Osteoblast (primary cell): ENCODE measurements around the gene DAP. TPM values are rescaled to one million over a fixed set of nuclear protein-coding genes. Genes with fewer than 3 reads are reported as not detected.
A peak's percentile ranks its signal among the peaks of the same experiment; 100 is the strongest.

Source experiments
- DNase-seq: peaks from one replicate; pipeline ENCODE4 v3.0.0; 2011; ENCODE audit warnings: low spot score, mixed read lengths; ENCODE audit not compliant: insufficient read length; ENCODE audit errors: missing footprints
- H2AFZ ChIP-seq: 2 replicates; pipeline ENCODE4 v1.6.0; 2011; ENCODE audit warnings: mild to moderate bottlenecking, low read length
- H3K27ac ChIP-seq: 2 replicates; pipeline ENCODE4 v1.5.1; 2011; ENCODE audit warnings: mild to moderate bottlenecking, low read depth, low read length, moderate library complexity
- H3K27me3 ChIP-seq: 2 replicates; pipeline ENCODE4 v1.6.0; 2012; ENCODE audit warnings: mild to moderate bottlenecking, control low read depth, inconsistent platforms, low read length, moderate library complexity; ENCODE audit not compliant: insufficient read depth
- H3K36me3 ChIP-seq: 2 replicates; pipeline ENCODE4 v1.5.1; 2011; ENCODE audit warnings: mild to moderate bottlenecking, low read length, control low read depth, moderate library complexity; ENCODE audit not compliant: insufficient read depth
- H3K4me1 ChIP-seq: 2 replicates; pipeline ENCODE4 v1.5.1; 2011; ENCODE audit warnings: mild to moderate bottlenecking, low read length, control low read depth, moderate library complexity; ENCODE audit not compliant: insufficient read depth
- H3K4me2 ChIP-seq: 2 replicates; pipeline ENCODE4 v1.6.0; 2011; ENCODE audit warnings: mild to moderate bottlenecking, low read length; ENCODE audit not compliant: insufficient read depth
- H3K4me3 ChIP-seq: fragments of 200-600 bp; sonication (generic); 3 replicates; pipeline ENCODE4 v1.5.1; 2012; ENCODE audit warnings: mild to moderate bottlenecking, low read length, inconsistent platforms; ENCODE audit not compliant: insufficient read depth
- H3K79me2 ChIP-seq: 2 replicates; pipeline ENCODE4 v1.6.0; 2012; ENCODE audit warnings: mild to moderate bottlenecking, low read length, control low read depth, inconsistent platforms; ENCODE audit not compliant: insufficient read depth
- H3K9me3 ChIP-seq: 2 replicates; pipeline ENCODE4 v1.5.1; 2011; ENCODE audit warnings: low read depth, low read length, control low read depth
- H4K20me1 ChIP-seq: 2 replicates; pipeline ENCODE4 v1.6.0; 2012; ENCODE audit warnings: mild to moderate bottlenecking, low read length, control low read depth; ENCODE audit not compliant: insufficient read depth
- total RNA-seq: library from RNA; depleted of rRNA; stranded (reverse); fragments of >200 nt; gene quantifications from 2 replicates; pipeline ENCODE4 v1.2.3, GENCODE V29; 2012
- TF ChIP-seq, protein P1 (sequence below): IDR thresholded peaks from 2 replicates; pipeline ENCODE4 v1.5.1; 2011; ENCODE audit warnings: mild to moderate bottlenecking, low read depth, low read length, moderate library complexity; ENCODE audit errors: extremely low read depth

Gene DAP
- total RNA-seq, 1 donor: 31.1 TPM

DNA sequence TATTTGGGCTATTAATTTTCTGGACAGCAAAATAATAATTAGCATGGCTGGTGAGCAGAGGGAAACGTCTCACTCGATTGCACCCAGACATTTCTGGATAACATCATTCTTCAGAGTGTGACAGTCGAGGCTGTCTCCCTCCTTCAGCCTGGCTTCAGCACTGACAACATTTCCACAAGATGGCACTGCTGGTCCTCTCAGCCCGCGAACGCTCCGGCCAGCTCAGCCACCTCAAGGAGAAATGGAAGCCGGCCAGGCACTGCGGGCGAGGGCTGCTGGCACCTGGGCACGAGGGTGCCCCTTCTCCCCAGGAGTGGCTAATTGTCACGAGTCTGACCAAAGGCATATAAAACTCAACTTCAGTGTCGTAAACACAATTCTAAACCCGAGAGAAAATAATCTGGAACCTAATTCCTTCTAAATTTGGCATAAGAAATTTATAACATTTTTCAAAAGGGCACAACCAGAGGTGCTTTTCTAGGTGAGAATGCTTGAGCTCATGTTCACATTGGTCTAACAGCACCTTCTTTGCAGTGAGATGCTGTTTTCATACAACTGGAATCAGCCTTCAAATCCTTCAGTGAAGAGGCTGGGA is 65.9 kb downstream of the DAP start:
- H3K27ac ChIP-seq: peak overlapping the region; percentile 71

DNA sequence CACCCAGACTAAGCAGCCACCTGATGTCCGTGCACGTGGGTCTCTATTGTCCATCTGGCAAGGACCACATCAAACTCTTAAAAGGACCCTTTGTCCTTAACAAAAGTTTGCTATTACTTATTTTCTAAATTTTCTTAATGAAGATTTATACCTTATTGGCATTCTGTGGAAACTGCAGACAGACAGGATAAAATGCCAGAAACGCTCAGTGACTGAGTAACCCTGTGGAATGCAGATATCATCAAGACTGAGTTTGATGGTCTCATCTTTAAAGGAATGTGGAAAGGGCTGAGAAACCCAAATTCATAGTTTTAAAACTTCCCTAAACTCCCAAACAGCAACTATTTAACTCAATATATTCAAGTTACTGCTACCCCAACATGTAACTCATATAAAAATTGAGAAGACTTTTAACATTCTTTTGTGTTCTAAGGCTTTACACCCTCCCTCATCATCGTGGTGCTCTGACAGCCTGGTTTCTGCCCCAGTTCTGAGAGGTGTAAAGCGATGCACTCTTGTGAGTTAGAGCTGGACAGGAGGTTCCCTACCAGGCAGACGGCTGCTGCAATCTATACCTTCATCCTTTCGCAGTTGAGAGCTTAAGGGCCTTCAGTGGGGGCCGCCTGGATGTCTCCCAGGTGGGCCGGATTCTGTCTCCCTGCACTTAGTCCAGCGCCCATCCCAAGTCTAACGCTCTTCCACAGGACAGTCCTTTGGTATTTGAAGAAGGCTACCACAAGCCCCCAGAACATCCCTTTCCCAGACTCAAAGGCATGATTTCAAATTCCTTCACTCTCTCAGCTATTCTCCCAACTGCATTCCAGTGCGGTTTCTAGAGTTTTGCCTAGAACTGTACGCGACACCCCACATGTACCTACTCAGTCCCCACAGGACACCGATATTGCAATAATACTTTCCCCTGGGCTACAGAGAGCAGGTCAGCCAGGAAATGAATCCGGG is 68.9 kb downstream of the DAP start:
- no peaks in the 10 kb centered on the region for H3K27me3 ChIP-seq
- no peaks in the 10 kb centered on the region for H3K36me3 ChIP-seq
- H3K9me3 ChIP-seq: no peaks in the 10 kb centered on the region
- TF ChIP-seq, protein P1, sequence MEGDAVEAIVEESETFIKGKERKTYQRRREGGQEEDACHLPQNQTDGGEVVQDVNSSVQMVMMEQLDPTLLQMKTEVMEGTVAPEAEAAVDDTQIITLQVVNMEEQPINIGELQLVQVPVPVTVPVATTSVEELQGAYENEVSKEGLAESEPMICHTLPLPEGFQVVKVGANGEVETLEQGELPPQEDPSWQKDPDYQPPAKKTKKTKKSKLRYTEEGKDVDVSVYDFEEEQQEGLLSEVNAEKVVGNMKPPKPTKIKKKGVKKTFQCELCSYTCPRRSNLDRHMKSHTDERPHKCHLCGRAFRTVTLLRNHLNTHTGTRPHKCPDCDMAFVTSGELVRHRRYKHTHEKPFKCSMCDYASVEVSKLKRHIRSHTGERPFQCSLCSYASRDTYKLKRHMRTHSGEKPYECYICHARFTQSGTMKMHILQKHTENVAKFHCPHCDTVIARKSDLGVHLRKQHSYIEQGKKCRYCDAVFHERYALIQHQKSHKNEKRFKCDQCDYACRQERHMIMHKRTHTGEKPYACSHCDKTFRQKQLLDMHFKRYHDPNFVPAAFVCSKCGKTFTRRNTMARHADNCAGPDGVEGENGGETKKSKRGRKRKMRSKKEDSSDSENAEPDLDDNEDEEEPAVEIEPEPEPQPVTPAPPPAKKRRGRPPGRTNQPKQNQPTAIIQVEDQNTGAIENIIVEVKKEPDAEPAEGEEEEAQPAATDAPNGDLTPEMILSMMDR: no peak
- H3K4me3 ChIP-seq: peak overlapping the region; percentile 18
- peak overlapping the region; percentile 90 for H3K27ac ChIP-seq
- peaks cover 55% of the 10 kb centered on the region for H3K4me1 ChIP-seq
- H4K20me1 ChIP-seq: peaks cover 9% of the 10 kb centered on the region
- peaks cover 42% of the 10 kb centered on the region for H3K79me2 ChIP-seq
- peak; percentile 76 for DNase-seq
- H2AFZ ChIP-seq: no peak overlapping the region
- H3K4me2 ChIP-seq: peak overlapping the region; percentile 68

More for the DNA sequence above, 65.9 kb downstream of the DAP start:
- H4K20me1 ChIP-seq: peaks cover 14% of the 10 kb centered on the region
- H3K36me3 ChIP-seq: no peaks in the 10 kb centered on the region
- H3K9me3 ChIP-seq: no peaks in the 10 kb centered on the region
- TF ChIP-seq, protein P1: peak; percentile 81
- H3K4me2 ChIP-seq: peak overlapping the region; percentile 64
- H2AFZ ChIP-seq: no peak overlapping the region
- peak overlapping the region; percentile 38 for H3K4me3 ChIP-seq
- H3K4me1 ChIP-seq: peaks cover 44% of the 10 kb centered on the region
- H3K79me2 ChIP-seq: peaks cover 40% of the 10 kb centered on the region
- DNase-seq: no peak
- H3K27me3 ChIP-seq: no peaks in the 10 kb centered on the region

DNA sequence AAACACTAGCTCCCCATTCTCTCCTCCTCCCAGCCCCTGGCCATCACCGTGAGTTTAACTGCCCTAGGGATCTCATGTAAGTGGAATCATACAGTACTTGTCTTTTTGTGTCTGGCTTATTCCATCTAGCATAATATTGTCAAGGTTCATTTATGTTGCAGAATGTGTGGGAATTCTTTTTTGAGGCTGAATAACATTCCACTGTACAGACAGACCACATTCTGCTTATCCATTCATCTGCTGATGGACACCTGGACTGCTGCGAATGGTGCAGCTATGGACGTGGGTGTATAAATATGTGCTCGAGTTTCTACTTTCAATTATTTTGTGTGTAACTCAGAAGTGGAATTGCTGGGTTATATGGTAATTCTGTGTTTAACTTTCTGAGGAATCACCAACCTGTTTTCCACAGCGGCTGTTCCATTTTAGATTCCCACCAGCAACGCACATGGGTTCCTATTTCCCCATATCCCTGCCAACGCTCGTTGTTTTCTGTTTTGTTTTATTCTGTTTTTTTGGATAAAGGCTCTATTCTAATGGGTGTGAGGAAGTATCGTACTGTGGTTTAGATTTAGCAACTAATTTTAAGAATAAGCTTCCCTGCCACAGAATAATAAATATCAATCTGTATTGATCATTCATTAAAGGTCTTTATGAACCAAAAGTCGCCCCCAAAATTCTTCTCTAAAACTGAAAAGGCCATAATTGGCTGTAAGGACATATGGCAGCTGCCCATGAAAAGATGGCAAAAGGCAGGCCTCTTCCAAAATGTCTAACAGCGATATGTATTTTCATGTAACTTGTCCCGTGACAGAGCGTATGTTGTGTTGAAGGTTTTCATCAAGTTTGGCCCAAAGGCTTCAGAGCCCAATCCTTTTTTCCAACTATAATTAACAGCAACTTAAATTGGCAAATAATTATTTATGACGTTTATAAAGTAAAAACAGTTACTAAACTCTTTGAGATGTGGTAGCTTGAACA is 70.3 kb downstream of the DAP start:
- H3K9me3 ChIP-seq: no peaks in the 10 kb centered on the region
- H3K4me3 ChIP-seq: no peak overlapping the region
- no peaks in the 10 kb centered on the region for H3K27me3 ChIP-seq
- TF ChIP-seq, protein P1: no peak
- no peak for DNase-seq
- no peak overlapping the region for H2AFZ ChIP-seq
- H3K4me1 ChIP-seq: peaks cover 49% of the 10 kb centered on the region
- H3K4me2 ChIP-seq: peak overlapping the region; percentile 68
- peaks cover 42% of the 10 kb centered on the region for H3K79me2 ChIP-seq
- peak overlapping the region; percentile 90 for H3K27ac ChIP-seq
- H3K36me3 ChIP-seq: no peaks in the 10 kb centered on the region
- H4K20me1 ChIP-seq: peaks cover 9% of the 10 kb centered on the region
